ENCODE data around the gene CCN6.
"Not testable (repeated sequence)": the region's sequence is repeated elsewhere in the genome, so short reads cannot be mapped to it uniquely, and the experiment has no call there.

CCN6 gene

GRCh38 chr6:112044196-112044595, 9.7 kb upstream of the CCN6 start:
- H3K4me1 ChIP-seq (ENCODE audit: control insufficient read depth in 1 of 2, insufficient read depth in 1 of 2, low read depth in 1 of 2, low read length in 1 of 2): peaks cover 3 to 4% of the 10 kb centered on the region in 2 experiments
- H3K4me3 ChIP-seq (ENCODE audit: low read depth in 1 of 2, low read length in 1 of 2): no peak overlapping the region
- no peaks in the 10 kb centered on the region for H3K9me3 ChIP-seq
- no peaks in the 10 kb centered on the region for H3K36me3 ChIP-seq
- no peak for TF ChIP-seq CTCF (IDR thresholded peaks at IDR 0.05)
- H3K27me3 ChIP-seq: no peaks in the 10 kb centered on the region
- H3K27ac ChIP-seq: no peak overlapping the region

- no peak overlapping the region for H3K4me3 ChIP-seq (ENCODE audit: low read depth in 1 of 2, low read length in 1 of 2)
- H3K9me3 ChIP-seq: no peaks in the 10 kb centered on the region
- no peaks in the 10 kb centered on the region for H3K36me3 ChIP-seq
- H3K27me3 ChIP-seq: no peaks in the 10 kb centered on the region
- TF ChIP-seq CTCF (IDR thresholded peaks at IDR 0.05): no peak
- H3K27ac ChIP-seq: no peak overlapping the region
- H3K4me1 ChIP-seq (ENCODE audit: control insufficient read depth in 1 of 2, insufficient read depth in 1 of 2, low read depth in 1 of 2, low read length in 1 of 2): peaks cover 3 to 4% of the 10 kb centered on the region in 2 experiments
Observed at GRCh38 chr6:112044856-112045255, 9.0 kb upstream of the CCN6 start.

GRCh38 chr6:112047523-112047922, 6.4 kb upstream of the CCN6 start:
- not testable (repeated sequence) for H3K27me3 ChIP-seq; H3K36me3 ChIP-seq; H3K27ac ChIP-seq; H3K9me3 ChIP-seq; H3K4me3 ChIP-seq (ENCODE audit: low read depth in 1 of 2, low read length in 1 of 2); H3K4me1 ChIP-seq (ENCODE audit: control insufficient read depth in 1 of 2, insufficient read depth in 1 of 2, low read depth in 1 of 2, low read length in 1 of 2)

GRCh38 chr6:112049026-112049799, 4.7 kb upstream of the CCN6 start:
- H3K27me3 ChIP-seq: no peaks in the 10 kb centered on the region
- no peak for TF ChIP-seq CTCF (IDR thresholded peaks at IDR 0.05)
- no peak overlapping the region for H3K4me3 ChIP-seq (ENCODE audit: low read depth in 1 of 2, low read length in 1 of 2)
- H3K9me3 ChIP-seq: no peaks in the 10 kb centered on the region
- H3K27ac ChIP-seq: no peak overlapping the region
- H3K36me3 ChIP-seq: no peaks in the 10 kb centered on the region
- no peaks in the 10 kb centered on the region for H3K4me1 ChIP-seq (ENCODE audit: control insufficient read depth in 1 of 2, insufficient read depth in 1 of 2, low read depth in 1 of 2, low read length in 1 of 2)

- H3K36me3 ChIP-seq: no peaks in the 10 kb centered on the region
- H3K9me3 ChIP-seq: no peaks in the 10 kb centered on the region
- H3K27ac ChIP-seq: no peak overlapping the region
- H3K4me3 ChIP-seq (ENCODE audit: low read depth in 1 of 2, low read length in 1 of 2): no peak overlapping the region
- TF ChIP-seq CTCF (IDR thresholded peaks at IDR 0.05): no peak
- no peaks in the 10 kb centered on the region for H3K27me3 ChIP-seq
- H3K4me1 ChIP-seq (ENCODE audit: control insufficient read depth in 1 of 2, insufficient read depth in 1 of 2, low read depth in 1 of 2, low read length in 1 of 2): no peaks in the 10 kb centered on the region
Observed at GRCh38 chr6:112049996-112050395, 3.9 kb upstream of the CCN6 start.

GRCh38 chr6:112050429-112050828, 3.5 kb upstream of the CCN6 start:
- no peak for TF ChIP-seq CTCF (IDR thresholded peaks at IDR 0.05)
- no peaks in the 10 kb centered on the region for H3K36me3 ChIP-seq
- H3K4me3 ChIP-seq (ENCODE audit: low read depth in 1 of 2, low read length in 1 of 2): no peak overlapping the region
- H3K27ac ChIP-seq: no peak overlapping the region
- H3K4me1 ChIP-seq (ENCODE audit: control insufficient read depth in 1 of 2, insufficient read depth in 1 of 2, low read depth in 1 of 2, low read length in 1 of 2): no peaks in the 10 kb centered on the region
- H3K27me3 ChIP-seq: no peaks in the 10 kb centered on the region
- H3K9me3 ChIP-seq: no peaks in the 10 kb centered on the region

GRCh38 chr6:112051251-112051740, 2.6 kb upstream of the CCN6 start:
- H3K36me3 ChIP-seq; H3K4me1 ChIP-seq (ENCODE audit: control insufficient read depth in 1 of 2, insufficient read depth in 1 of 2, low read depth in 1 of 2, low read length in 1 of 2); H3K27ac ChIP-seq; H3K4me3 ChIP-seq (ENCODE audit: low read depth in 1 of 2, low read length in 1 of 2); H3K9me3 ChIP-seq; H3K27me3 ChIP-seq: not testable (repeated sequence)

Data from neutrophil (primary cell).